ENCODE measurements around the gene BRAT1.

Gene BRAT1

GRCh38 chr7:2516194-2516555, 39.1 kb downstream of the BRAT1 start:
- TF ChIP-seq ZFX (IDR thresholded peaks at IDR 0.05) (no peak), CTCF (conservative IDR thresholded peaks at IDR 0.05) (no peak)
- no peak overlapping the region; the same call in 1 of the 2 replicates for H3K27ac ChIP-seq

- no peak overlapping the region for H3K27ac ChIP-seq
- TF ChIP-seq CTCF (conservative IDR thresholded peaks at IDR 0.05) = no peak
- TF ChIP-seq ZFX (IDR thresholded peaks at IDR 0.05) = no peak
These were observed 39.7 kb downstream of the BRAT1 start for GRCh38 chr7:2515424-2516193.

DNA sequence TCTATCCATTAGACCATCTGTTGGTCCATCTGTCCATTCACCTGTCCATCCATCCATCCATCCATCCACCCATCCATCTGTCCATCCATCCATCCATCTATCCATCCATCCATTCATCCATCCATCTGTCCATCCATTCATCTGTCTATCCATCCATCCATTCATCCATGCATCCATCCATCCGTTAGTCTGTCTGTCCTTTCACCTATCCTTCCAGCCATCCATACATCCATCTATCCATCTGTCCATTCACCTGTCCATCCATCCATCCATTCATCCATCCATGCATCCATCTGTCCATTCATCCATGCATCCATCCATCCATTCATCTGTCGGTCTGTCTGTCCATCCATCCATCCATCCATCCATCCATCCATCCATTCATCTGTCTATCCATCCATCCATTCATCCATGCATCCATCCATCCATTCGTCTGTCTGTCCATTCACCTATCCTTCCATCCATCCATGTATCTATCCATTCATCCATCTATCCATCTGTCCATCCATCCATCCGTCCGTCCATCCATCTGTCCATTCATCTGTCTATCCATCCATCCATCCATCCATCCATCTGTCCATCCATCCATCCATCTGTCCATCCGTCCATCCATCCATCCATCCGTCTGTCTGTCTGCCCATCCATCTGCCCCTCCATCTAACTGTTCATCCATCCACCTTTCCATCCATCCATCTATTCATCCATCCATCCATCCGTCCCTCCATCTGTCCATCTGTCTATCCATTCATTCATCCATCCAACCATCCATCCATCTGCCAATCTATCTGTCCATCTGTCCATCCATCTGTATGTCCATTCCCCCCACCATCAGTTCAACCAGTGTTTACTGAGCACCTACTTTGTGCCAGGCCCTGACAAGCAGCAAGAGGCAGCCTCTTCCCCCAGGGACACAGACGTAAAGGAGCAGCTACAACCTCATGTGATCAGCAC, 40.6 kb downstream of the BRAT1 start:
- H3K27ac ChIP-seq = no peak overlapping the region

GRCh38 chr7:2513702-2514101, 41.6 kb downstream of the BRAT1 start:
- TF ChIP-seq ZFX (IDR thresholded peaks at IDR 0.05) (no peak), CTCF (conservative IDR thresholded peaks at IDR 0.05) (no peak)
- peak overlapping the region; percentile 96; the same call in 1 of the 2 replicates for H3K27ac ChIP-seq

More for the DNA sequence above, 40.6 kb downstream of the BRAT1 start:
- TF ChIP-seq CTCF (conservative IDR thresholded peaks at IDR 0.05) = no peak
- TF ChIP-seq ZFX (IDR thresholded peaks at IDR 0.05) = no peak

- peak overlapping the region; percentile 96 for H3K27ac ChIP-seq
- no peak for TF ChIP-seq CTCF (conservative IDR thresholded peaks at IDR 0.05)
- no peak for TF ChIP-seq ZFX (IDR thresholded peaks at IDR 0.05)
These were observed 42.6 kb downstream of the BRAT1 start for GRCh38 chr7:2512713-2513112.

GRCh38 chr7:2512179-2512661, 43.1 kb downstream of the BRAT1 start:
- TF ChIP-seq ZFX (IDR thresholded peaks at IDR 0.05) = no peak
- no peak for TF ChIP-seq CTCF (conservative IDR thresholded peaks at IDR 0.05)
- peak overlapping the region; percentile 96 for H3K27ac ChIP-seq

- peak overlapping the region; percentile 96 for H3K27ac ChIP-seq
- TF ChIP-seq CTCF (conservative IDR thresholded peaks at IDR 0.05) (no peak), ZFX (IDR thresholded peaks at IDR 0.05) (no peak)
These were observed 43.6 kb downstream of the BRAT1 start for GRCh38 chr7:2511769-2512168.
